Sigmoid colon (tissue), 4 donors: ENCODE data around the gene TRIP6.

ENCODE experiments used
- CTCF ChIP-seq, 4 experiments: fragments of 450-650 bp in 3 of 4; fragments of 200-600 bp in 1 of 4; IDR thresholded peaks; one replicate each; pipeline ENCODE4 v1.5.1; 2016 to 2019; ENCODE audit warnings: antibody characterized with exemption in 4 of 4, mild to moderate bottlenecking in 3 of 4, moderate library complexity in 2 of 4
- EP300 ChIP-seq, 4 donors: sonication (generic); formaldehyde crosslinking; IDR thresholded peaks; one replicate each; pipeline ENCODE4 v1.6.1; 2017; ENCODE audit warnings: antibody characterized with exemption in 4 of 4
- POLR2A ChIP-seq, 2 donors: fragments of 450-650 bp; IDR thresholded peaks; one replicate each; pipeline ENCODE4 v1.6.1; 2016; ENCODE audit warnings: antibody characterized with exemption in 2 of 2, mild to moderate bottlenecking in 2 of 2, moderate library complexity in 2 of 2
- POLR2AphosphoS5 ChIP-seq, 4 donors: sonication (generic); formaldehyde crosslinking; IDR thresholded peaks; one replicate each; pipeline ENCODE4 v1.6.1; 2017; ENCODE audit warnings: antibody characterized with exemption in 4 of 4

GRCh38 chr7:100836812-100837098 is 30.4 kb upstream of the TRIP6 start:
- TF ChIP-seq CTCF (IDR thresholded peaks at IDR 0.05) (no peak), POLR2AphosphoS5 (IDR thresholded peaks at IDR 0.05) (no peak), POLR2A (IDR thresholded peaks at IDR 0.05) (no peak), EP300 (IDR thresholded peaks at IDR 0.05) (no peak)
